GF-D8 (cell line): Measurements from ENCODE around the gene PTPRN2.

Experiments used
- DNase-seq: peaks from one replicate; lab custom pipeline; 2025; lab: John Stamatoyannopoulos, UW

The PTPRN2 gene

DNA sequence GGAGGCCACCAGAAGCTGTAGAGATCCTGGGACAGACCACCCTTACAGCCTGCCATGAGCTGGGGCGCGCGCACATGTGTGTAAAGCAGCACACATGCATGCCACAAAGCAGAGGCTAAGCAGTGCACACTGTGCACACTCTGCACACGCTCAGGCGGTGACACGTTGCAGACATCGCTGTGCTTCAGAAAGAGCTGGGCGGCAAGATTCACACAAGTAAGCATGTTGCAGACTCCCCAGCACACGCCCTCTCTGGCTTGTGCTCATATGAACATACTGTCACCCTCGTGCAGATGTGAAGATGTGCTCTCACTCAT, 772.0 kb downstream of the PTPRN2 start:
- no peak for DNase-seq

DNA sequence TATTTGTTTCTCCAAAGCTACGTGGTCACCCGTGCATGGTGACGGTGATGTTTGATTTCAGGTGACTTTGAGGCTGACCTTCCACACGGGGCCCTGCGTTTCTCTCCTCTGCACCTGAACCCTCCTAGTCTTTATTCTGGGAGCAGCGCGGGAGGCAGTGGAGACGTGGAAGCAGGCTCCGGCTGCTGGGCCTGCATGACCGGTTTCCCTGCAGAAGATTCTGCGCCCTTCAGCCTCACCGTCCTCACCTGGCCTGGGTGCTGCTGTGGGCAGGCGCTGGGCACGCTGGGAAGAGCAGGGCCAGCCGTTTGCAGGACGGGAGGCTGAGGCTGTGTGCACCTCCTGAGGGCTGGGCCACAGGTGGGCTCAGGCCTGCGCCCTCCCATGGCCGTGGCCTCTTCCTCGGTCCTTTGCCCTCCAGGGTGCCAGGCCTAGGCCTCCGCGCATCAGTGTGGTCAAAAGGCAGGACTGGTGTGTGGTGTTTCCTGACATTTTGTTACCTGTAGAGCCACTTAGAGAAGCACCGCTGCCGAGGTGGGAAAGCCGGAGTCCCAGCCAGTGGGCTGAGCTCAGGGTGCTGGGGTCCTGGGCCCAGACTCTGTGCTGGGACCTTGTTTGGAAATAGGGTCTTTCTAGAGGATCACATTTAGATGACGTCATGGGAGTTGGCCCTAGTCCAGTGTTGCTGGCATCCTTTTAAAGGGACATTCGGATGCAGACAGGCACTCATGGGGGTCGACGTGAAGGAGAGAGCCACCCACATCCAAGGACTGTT, 772.5 kb downstream of the PTPRN2 start:
- DNase-seq = no peak

DNA sequence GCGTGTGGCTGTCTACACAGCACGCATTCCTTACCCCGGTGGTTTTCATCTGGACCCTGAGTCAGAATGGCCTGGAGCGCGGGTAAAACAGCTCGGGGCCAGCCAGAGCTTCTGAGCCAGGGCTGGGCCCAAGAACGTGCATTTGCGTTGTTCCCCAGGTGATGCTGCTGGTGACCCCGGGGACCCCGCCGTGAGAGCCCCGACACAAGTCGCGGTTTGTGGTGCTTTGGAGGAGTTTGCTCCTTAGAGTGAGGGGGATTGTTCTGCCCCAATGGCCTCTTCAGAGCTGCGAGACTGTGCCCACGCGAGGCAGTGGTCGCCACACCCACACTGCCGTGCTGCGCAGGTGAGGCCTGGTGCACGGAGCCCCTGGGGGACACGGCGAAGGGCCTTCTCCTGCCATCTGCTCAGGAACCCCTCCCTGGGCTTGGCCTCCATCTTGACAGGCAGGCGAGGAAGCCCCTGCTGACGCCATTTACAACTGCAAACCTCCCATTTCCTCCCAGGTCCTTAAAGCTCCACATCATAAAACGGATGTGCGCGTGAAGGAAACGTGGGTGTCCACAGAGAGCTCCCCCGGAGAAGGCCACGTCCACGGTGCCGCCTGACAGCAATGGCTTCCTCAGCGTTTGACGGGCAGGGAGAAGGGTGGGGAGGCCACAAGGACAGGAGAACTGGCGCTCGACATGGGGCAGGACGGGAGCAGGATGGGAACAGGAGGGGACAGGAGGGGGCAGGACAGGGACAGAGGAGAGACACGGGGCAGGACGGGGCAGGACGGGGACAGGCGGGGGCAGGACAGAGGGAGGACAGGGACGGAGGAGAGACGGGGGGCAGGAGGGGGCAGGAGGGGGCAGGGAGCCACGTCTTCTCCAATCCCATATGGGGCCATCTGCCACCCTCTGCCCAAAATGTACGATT, 773.6 kb downstream of the PTPRN2 start:
- DNase-seq = no peak

DNA sequence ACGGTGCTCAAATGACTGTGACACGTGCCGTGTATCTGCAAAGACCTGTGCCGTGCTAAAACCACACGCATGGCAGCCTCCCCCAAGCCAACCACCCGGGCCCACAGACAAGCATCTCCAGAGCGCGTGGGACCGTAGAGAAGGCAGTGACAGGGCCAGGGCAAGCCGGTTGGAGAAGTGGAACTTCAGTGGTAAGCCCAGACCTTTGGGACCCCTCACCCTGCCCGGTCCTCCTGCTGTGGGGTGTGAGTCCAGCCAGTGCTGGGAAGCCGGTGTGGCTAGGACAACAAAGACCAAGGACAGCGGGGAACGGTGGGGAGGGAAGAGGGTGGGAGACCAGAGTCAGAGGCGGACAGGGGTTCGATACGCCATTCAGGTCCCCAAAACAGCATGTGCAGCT, 774.6 kb downstream of the PTPRN2 start:
- DNase-seq = no peak

DNA sequence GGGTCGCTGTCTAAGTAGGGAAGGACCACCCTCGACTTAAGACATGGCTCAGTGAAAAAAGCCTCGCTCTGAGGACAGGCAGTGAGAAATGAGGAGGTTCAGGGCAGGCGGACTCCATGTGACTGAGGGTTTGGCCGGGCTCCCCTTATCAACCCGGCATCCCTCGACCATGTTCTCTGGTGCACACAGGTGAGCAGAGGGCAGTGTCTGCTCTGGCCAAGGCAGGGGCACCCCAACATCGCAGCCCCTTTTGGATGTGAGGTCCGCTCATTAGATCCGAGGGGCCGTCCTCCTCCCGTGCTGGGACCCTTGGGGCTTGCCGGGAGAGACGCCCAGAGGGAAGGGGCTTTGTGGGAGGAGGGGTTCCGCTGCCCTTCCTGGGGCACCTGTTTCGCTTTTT, 775.7 kb downstream of the PTPRN2 start:
- DNase-seq = no peak

DNA sequence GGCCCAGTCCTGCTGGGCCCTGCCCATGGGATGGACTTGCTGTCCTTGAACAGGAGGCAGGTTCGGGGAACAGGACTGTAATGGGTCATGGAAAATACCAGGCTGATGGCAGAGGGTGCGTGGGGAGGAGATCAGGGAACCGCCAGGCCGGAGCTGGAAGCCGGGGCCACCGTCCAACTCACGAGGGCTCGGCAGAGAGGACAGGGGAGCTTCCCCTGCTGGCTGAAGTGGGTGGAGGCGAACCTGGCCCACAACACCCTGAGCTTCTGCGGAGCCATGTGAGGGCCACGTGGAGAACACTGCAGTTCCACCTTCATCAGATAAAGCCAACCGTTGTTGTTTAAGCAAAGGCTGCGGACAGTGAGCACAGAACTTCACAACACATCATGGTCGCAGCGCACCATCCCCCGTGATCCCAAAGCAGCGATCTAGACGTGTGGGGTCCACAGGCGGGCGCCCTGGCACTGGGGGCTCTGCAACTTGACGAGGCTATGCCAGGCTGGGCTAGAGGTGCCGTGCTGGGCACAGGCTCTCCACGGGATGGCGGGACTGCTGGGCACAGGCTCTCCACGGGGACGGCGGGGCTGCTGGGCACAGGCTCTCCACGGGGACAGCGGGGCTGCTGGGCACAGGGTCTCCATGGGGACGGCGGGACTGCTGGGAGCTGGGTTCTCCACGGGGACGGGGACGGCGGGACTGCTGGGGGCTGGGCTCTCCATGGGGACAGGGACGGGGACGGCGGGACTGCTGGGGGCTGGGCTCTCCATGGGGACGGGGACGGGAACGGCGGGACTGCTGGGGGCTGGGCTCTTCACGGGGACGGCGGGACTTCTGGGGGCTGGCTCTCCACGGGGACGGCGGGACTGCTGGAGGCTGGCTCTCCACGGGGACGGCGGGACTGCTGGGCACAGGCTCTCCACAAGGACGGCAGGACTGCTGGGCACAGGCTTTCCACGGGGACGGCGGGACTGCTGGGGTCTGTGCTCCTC, 777.5 kb downstream of the PTPRN2 start:
- no peak for DNase-seq

DNA sequence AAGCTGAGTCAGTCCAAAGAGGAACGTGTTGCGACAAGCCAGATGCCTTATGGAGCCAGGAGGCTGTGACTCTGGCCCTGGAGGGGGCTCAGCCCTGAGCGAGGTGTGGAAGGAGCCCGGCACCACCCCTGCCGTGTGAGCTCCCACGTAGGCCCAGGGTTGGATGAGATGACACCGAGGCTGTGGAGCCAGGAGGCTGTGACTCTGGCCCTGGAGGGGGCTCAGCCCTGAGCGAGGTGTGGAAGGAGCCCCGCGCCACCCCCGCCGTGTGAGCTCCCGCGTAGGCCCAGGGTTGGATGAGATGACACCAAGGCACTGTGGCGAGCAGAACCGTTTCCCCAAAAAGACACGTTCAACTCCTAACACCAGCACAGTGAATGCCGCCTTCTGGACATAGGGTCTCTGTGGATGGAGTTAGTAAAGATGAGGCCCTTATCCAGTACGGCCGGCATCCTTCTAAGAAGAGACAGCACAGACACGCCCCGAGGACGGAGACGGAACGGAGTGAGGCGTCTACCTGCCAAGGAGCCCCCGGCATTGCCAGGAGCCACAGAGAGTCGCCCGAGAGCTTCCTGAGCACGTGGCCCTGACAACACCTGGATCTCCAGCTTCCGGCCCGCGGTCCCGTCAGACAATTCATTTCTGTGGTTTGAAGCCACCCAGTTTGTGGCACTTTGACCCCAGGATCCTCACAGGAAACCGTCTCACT, 778.3 kb downstream of the PTPRN2 start:
- DNase-seq = no peak

DNA sequence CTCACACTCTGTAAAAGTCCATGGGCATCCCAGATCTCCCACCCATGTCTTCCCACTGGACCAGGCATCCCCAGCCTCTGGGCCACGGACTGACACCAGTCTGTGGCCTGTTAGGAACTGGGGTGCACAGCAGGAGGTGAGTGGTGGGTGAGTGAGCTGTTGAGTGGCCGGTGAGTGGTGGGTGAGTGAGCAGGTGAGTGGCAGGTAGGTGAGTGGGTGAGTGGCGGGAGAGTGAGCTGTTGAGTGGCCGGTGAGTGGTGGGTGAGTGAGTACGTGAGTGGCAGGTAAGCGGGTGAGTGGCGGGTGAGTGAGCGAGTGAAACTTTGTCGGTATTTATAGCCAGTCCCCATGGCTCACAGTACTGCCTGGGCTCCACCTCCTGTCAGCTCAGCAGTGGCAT, 779.6 kb downstream of the PTPRN2 start:
- DNase-seq = no peak

DNA sequence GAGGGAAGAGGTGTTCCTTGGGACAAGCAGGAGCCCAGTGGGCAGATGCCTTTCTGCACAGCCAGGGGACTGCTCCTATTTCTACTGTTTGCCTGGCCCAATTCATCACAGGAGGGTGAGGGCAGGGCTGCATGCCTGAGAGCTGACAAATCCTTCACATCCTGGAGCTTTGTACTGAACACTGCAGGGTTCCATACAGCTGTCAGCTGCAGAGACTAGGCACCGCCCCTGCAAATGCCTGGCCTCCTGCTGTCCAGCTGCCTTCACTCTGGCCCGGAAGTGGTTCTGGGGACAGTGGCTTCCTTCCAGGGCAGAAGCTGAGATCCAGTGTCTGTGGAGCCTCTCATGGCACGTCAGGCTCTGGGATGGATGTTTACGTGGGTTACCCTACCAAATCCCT, 780.1 kb downstream of the PTPRN2 start:
- DNase-seq = no peak

DNA sequence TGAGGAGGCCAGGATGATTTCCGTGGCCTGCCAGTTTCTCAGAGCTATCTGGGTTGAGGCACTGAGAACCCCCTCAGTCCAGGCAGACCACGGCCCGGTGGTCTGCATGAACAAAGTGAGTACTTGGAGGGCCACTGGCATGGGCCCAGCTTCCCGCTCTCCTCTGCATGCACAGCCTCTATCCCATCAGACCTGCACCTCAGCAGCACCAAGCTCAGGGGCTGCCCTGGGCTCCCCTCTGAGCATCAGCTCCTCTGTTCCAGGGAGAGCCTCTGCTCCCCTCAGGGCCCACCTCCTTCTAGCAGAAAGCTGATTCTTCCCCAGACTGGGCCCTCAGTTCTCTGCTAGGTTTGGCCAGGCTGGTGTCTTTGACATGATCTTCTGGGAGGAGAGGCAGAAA, 780.9 kb downstream of the PTPRN2 start:
- no peak for DNase-seq

DNA sequence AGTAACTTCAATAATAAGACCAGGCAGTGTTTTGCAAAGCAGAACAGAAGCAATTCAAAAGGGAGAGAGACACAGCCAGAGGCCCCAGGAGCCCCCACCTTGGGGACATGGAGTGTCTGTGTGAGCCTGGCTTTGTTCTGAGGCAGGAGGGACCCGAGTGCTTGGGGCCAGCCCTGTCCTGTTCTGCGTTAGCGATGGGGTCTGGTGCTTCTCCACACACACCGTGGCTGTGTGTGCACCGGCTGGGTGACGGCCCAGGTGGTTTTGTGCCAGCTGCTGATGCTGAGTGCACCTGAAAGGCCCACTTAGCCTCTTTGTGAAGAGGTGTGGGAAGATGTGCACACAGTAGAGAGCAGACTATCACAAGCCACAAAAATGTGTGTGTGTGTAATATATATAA, 781.9 kb downstream of the PTPRN2 start:
- no peak for DNase-seq

DNA sequence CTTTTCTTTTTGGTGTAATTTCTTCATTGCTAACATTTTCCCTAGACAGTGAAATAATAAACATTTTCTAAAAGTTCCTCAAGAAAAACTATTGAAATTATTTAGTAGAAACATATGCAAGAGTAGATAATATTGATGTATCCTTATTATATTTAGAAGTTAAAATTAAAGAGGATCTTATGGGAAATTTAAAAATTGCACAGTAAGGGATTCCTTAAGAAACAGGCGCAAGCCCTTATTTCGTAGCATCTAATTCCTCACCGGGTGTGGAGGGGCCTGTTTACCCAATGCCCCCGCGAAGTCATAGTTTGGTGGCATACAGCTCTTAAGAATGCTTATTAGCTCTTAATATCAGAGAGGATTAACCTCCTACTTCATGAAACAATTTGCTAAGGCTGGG, 783.7 kb downstream of the PTPRN2 start:
- no peak for DNase-seq

DNA sequence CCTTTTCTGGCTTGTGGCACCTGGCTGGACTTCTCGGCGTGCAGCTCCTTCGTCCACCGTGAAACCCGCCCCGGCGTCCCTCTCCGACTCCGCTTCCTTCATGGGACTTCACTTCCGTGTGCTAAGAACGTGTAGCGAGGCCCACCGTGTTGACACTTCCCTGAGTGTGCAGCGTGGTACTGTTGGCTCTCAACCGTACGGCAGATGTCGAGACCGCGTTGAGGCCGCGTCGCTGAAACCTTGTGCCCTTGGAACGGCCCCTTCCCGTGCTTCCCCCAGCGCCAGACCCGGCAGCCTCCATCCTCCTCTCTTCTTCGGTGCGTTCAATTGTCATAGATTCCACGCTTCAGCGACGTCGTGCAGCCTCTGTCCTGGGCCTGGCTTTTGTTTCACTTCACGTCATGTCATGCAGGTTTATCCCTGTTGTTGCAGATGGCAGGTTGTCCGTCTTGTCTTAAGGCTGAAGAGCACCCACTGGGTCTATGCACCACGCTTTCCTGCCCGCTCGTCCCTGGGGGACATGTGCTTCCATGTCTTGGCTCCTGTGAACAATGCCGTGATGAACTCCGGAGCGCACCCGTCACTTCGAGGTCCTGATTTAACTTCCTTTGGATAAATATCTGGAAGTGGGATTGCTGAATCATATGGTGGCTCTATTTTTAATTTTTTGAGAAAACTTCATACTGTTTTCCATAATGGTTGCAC, 785.5 kb downstream of the PTPRN2 start:
- DNase-seq = no peak

DNA sequence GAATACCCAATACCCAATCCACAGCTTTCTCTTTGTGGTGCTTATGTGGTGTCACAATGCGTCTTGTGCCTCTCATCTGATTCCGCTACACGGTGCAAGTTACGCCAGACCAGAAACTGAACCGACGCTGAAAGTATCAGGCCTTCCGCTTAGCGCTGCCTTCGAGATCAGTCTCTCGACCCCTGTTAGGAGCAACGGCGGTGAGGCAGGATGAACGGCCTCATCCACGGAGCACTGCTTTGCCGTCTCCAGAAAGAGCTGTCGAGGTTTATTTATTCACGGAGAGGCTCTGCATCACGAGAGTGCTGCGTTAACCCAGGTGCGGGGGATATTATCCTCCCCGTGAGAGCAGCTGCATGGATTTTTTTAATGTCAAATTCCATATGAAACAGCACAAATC, 786.5 kb downstream of the PTPRN2 start:
- DNase-seq = no peak

DNA sequence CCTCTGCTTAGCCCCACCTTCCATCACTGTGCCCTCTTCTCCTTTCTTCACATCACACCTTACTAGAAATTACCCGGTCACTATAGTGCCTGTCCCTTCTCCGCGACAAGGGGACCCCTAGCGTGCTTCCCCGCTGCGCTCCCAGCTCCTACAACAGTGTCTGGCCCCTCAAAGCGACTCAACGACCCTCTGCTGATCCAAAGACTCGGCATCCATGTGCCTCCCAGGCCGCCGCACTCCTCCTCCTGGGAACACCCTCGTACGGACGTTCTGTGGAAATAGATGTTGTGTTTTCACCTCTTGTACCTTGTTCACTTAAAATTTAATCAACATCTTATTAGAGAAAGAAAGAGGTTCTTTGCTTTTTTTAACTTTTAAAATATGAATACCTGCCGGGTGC, 787.3 kb downstream of the PTPRN2 start:
- DNase-seq = no peak

DNA sequence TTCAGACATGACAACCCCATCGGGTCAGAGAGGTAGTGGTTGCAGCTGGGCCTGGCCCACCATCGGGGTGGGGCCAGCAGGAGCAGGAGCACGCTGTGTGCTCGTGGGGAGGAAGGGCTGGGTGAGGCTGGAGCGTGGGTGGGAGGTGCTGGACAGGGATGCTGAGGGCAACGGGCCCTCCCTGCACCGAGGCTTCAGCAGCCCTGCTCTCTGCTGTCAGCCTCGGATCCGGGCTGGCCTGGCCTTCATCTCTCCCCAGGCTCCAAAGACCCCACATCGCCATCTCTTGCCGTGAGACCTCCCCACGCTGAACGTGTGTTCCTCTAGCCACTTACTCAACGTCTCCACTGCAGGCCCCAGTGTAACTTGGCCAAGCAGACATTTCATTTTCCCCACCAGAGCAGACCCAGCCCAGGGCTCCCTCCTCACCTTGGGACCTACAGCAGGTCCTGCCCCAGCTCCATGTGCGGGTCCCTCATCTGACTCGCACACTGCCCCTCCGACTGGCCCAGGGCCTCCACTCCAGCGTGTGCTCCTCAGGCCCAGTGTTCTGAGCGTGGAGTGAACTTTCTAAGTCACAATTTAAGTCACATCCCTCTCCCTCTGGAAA, 788.4 kb downstream of the PTPRN2 start:
- DNase-seq = no peak

DNA sequence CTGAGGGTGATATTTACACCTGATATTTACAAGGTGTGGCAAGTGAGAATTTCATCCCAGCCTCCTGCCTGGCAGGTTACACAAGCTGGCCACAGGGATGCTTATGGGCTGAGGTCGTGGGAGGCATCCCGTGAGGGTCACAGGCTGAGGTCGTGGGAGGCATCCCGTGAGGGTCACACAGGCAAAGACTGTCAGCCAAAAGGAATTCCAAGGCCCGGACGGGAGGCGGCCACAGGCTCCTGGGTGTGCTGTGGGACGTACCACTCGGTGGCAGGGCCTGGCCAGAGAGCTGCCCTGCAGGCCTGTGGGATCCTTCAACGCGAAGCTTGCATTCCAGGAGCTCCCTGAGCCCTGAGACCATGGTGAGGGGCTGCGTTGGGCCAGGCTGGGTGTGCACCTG, 790.3 kb downstream of the PTPRN2 start:
- no peak for DNase-seq

DNA sequence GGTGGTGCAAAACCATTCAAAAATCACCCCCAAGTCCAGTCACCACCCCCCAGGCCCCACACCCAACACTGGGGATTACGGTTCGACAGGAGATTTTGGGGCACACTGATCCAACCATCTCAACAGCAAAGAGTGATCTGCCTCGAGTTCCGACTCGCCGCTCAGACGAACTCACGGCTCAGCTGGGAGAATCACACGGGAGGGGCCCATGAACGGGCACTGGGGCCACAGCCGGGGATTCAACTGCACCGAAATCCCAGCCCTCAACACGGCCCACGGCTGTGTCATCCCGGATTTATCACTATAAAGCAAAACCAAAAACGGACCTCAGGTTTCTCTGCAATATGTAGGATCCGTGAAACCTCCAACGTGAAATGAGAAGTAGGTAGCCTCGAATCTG, 790.8 kb downstream of the PTPRN2 start:
- DNase-seq = no peak

DNA sequence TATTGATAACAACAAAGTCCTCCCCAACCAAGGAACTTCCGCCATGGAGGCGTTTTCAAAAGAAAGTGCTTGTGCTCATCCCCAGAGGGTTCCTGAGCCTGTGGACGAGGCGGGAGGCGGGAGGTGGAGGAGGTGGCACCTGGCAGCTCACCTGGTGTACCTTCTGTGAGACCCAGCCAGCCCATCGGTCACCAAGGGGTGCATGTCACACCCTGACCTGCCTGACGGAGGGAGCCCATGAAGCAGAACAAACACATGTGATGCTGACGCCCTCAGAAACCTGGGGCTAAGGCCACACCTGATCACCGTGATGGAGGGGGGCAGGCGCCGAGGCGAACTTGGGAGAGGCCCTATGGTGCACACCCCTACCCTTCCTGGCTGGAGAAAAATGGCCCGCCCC, 792.0 kb downstream of the PTPRN2 start:
- no peak for DNase-seq

DNA sequence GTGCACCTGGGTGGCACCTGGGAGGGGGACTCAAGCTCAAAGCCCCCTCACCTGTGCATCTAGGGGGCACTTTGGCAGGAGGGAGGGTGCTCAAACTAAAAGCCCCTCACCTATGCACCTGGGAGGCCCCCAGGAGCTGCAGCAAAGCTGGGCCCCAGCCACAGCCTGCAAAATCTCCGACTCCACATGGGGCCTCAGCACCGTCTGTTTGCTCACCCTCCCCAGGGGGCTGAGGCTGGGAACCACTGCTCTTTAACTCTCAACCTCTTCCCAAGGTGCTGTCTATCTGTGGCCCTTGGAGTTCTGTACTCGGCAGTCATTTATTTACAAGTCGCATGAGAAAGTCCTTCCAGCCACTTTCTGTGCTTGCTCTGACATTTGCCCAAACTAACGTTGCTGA, 792.4 kb downstream of the PTPRN2 start:
- no peak for DNase-seq

DNA sequence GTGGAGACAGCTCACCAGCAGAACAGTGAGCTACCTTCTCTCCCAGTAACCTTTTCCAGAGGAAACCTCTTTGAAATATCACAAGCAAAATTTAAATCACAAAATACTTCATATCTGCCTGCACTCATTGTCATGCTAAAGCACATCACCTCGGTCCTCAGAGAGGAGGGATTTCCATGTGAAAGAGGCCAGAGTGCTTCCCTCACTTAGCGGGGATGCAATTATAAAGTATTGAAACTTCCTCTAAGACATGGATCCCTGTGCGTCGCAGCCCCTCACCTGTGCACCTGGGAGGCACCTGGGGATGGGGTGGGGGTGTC, 792.9 kb downstream of the PTPRN2 start:
- DNase-seq = no peak
